Measurements from ENCODE around the gene PRKG1. TPM values are rescaled to one million over a fixed set of nuclear protein-coding genes. Genes with fewer than 3 reads are reported as not detected.

Gene PRKG1
- polyA plus RNA-seq (2012; ENCODE audit: missing spikeins): not detected

- DNase-seq (ENCODE audit: insufficient read length) (peak; percentile 5), FAIRE-seq (no peak)
- TF ChIP-seq POLR2A (IDR thresholded peaks at IDR 0.05; ENCODE audit: low read depth, low read length): no peak
- no peak for TF ChIP-seq POLR2AphosphoS5 (IDR thresholded peaks at IDR 0.05; ENCODE audit: low read depth, low read length)
- no peak for TF ChIP-seq TAF1 (IDR thresholded peaks at IDR 0.05; ENCODE audit: borderline replicate concordance, low read depth, low read length)
Observed at GRCh38 chr10:51074238-51075028, at the start of gene PRKG1. Gene PRKG1, plus strand, starts transcription at chr10:51074487.

- FAIRE-seq (no peak), DNase-seq (ENCODE audit: insufficient read length) (no peak)
- no peak for TF ChIP-seq TAF1 (IDR thresholded peaks at IDR 0.05; ENCODE audit: borderline replicate concordance, low read depth, low read length)
Observed at GRCh38 chr10:51028420-51028819, 45.9 kb upstream of the PRKG1 start.

- FAIRE-seq (no peak), DNase-seq (ENCODE audit: insufficient read length) (no peak)
- no peak for TF ChIP-seq POLR2A (IDR thresholded peaks at IDR 0.05; ENCODE audit: low read depth, low read length)
- TF ChIP-seq POLR2AphosphoS5 (IDR thresholded peaks at IDR 0.05; ENCODE audit: low read depth, low read length): no peak
- no peak for TF ChIP-seq TAF1 (IDR thresholded peaks at IDR 0.05; ENCODE audit: borderline replicate concordance, low read depth, low read length)
Observed at GRCh38 chr10:51029172-51029641, 45.1 kb upstream of the PRKG1 start.

- TF ChIP-seq TAF1 (IDR thresholded peaks at IDR 0.05; ENCODE audit: borderline replicate concordance, low read depth, low read length) (no peak), POLR2AphosphoS5 (IDR thresholded peaks at IDR 0.05; ENCODE audit: low read depth, low read length) (no peak), POLR2A (IDR thresholded peaks at IDR 0.05; ENCODE audit: low read depth, low read length) (no peak)
- FAIRE-seq (no peak), DNase-seq (ENCODE audit: insufficient read length) (no peak)
Observed at GRCh38 chr10:51030480-51030879, 43.8 kb upstream of the PRKG1 start.

- no peak for TF ChIP-seq POLR2A (IDR thresholded peaks at IDR 0.05; ENCODE audit: low read depth, low read length)
- no peak for TF ChIP-seq POLR2AphosphoS5 (IDR thresholded peaks at IDR 0.05; ENCODE audit: low read depth, low read length)
- no peak for TF ChIP-seq TAF1 (IDR thresholded peaks at IDR 0.05; ENCODE audit: borderline replicate concordance, low read depth, low read length)
- DNase-seq (ENCODE audit: insufficient read length) (no peak), FAIRE-seq (no peak)
Observed at GRCh38 chr10:51031950-51032349, 42.3 kb upstream of the PRKG1 start.

GRCh38 chr10:51034769-51035168, 39.5 kb upstream of the PRKG1 start:
- DNase-seq (ENCODE audit: insufficient read length): no peak
- TF ChIP-seq TAF1 (IDR thresholded peaks at IDR 0.05; ENCODE audit: borderline replicate concordance, low read depth, low read length) (no peak), POLR2AphosphoS5 (IDR thresholded peaks at IDR 0.05; ENCODE audit: low read depth, low read length) (no peak), POLR2A (IDR thresholded peaks at IDR 0.05; ENCODE audit: low read depth, low read length) (no peak)
- FAIRE-seq: no peak

GRCh38 chr10:51035344-51035743, 38.9 kb upstream of the PRKG1 start:
- no peak for FAIRE-seq
- TF ChIP-seq POLR2AphosphoS5 (IDR thresholded peaks at IDR 0.05; ENCODE audit: low read depth, low read length): no peak
- TF ChIP-seq TAF1 (IDR thresholded peaks at IDR 0.05; ENCODE audit: borderline replicate concordance, low read depth, low read length): no peak
- TF ChIP-seq POLR2A (IDR thresholded peaks at IDR 0.05; ENCODE audit: low read depth, low read length): no peak

GRCh38 chr10:51045871-51046270, 28.4 kb upstream of the PRKG1 start:
- TF ChIP-seq TAF1 (IDR thresholded peaks at IDR 0.05; ENCODE audit: borderline replicate concordance, low read depth, low read length): no peak
- TF ChIP-seq POLR2A (IDR thresholded peaks at IDR 0.05; ENCODE audit: low read depth, low read length): no peak
- TF ChIP-seq POLR2AphosphoS5 (IDR thresholded peaks at IDR 0.05; ENCODE audit: low read depth, low read length): no peak
- DNase-seq (ENCODE audit: insufficient read length) (no peak), FAIRE-seq (no peak)

More at GRCh38 chr10:51035344-51035743, 38.9 kb upstream of the PRKG1 start:
- no peak for DNase-seq (ENCODE audit: insufficient read length)

- TF ChIP-seq POLR2A (IDR thresholded peaks at IDR 0.05; ENCODE audit: low read depth, low read length): no peak
- no peak for TF ChIP-seq POLR2AphosphoS5 (IDR thresholded peaks at IDR 0.05; ENCODE audit: low read depth, low read length)
- TF ChIP-seq TAF1 (IDR thresholded peaks at IDR 0.05; ENCODE audit: borderline replicate concordance, low read depth, low read length): no peak
- FAIRE-seq (no peak), DNase-seq (ENCODE audit: insufficient read length) (no peak)
Observed at GRCh38 chr10:51046654-51047053, 27.6 kb upstream of the PRKG1 start.

GRCh38 chr10:51047857-51048256, 26.4 kb upstream of the PRKG1 start:
- DNase-seq (ENCODE audit: insufficient read length) (no peak), FAIRE-seq (no peak)
- TF ChIP-seq TAF1 (IDR thresholded peaks at IDR 0.05; ENCODE audit: borderline replicate concordance, low read depth, low read length) (no peak), POLR2A (IDR thresholded peaks at IDR 0.05; ENCODE audit: low read depth, low read length) (no peak), POLR2AphosphoS5 (IDR thresholded peaks at IDR 0.05; ENCODE audit: low read depth, low read length) (no peak)

- FAIRE-seq (no peak), DNase-seq (ENCODE audit: insufficient read length) (no peak)
- TF ChIP-seq POLR2AphosphoS5 (IDR thresholded peaks at IDR 0.05; ENCODE audit: low read depth, low read length) (no peak), TAF1 (IDR thresholded peaks at IDR 0.05; ENCODE audit: borderline replicate concordance, low read depth, low read length) (no peak), POLR2A (IDR thresholded peaks at IDR 0.05; ENCODE audit: low read depth, low read length) (no peak)
Observed at GRCh38 chr10:51048792-51049191, 25.5 kb upstream of the PRKG1 start.

- no peak for FAIRE-seq
- no peak for DNase-seq (ENCODE audit: insufficient read length)
- TF ChIP-seq POLR2AphosphoS5 (IDR thresholded peaks at IDR 0.05; ENCODE audit: low read depth, low read length) (no peak), POLR2A (IDR thresholded peaks at IDR 0.05; ENCODE audit: low read depth, low read length) (no peak), TAF1 (IDR thresholded peaks at IDR 0.05; ENCODE audit: borderline replicate concordance, low read depth, low read length) (no peak)
Observed at GRCh38 chr10:51052163-51052562, 22.1 kb upstream of the PRKG1 start.
